Gastrocnemius medialis (tissue), 4 donors: Measurements from ENCODE around the gene PRICKLE2. TPM values are rescaled to one million over a fixed set of nuclear protein-coding genes. Genes with fewer than 3 reads are reported as not detected.

Source experiments
- ATAC-seq, 2 donors: fragments of 150-250 bp; one replicate each; pipeline ENCODE4 v1.9.1; 2016
- DNase-seq, 2 donors: peaks; one replicate each; pipeline ENCODE4 v3.0.0-alpha.2; 2019
- H3K27ac ChIP-seq, 4 donors: fragments of 200-600 bp; sonication (generic); 1 replicate in 1 of 4; 2 replicates in 3 of 4; pipeline ENCODE4 v1.5.1; 2016 to 2018; ENCODE audit warnings: mild to moderate bottlenecking in 2 of 4, moderate library complexity in 1 of 4
- H3K27me3 ChIP-seq, 3 donors: fragments of 200-600 bp; sonication (generic) in 2 of 3; 1 replicate in 1 of 3; 2 replicates in 2 of 3; pipeline versions ENCODE4 v1.5.1 to v1.6.0; 2016 to 2019; ENCODE audit warnings: mild to moderate bottlenecking in 1 of 3, moderate library complexity in 1 of 3
- H3K36me3 ChIP-seq, 2 donors: fragments of 200-600 bp; sonication (generic) in 1 of 2; one replicate each; pipeline ENCODE4 v1.5.1; 2017 to 2018
- H3K4me1 ChIP-seq, 2 donors: fragments of 200-600 bp; sonication (generic) in 1 of 2; one replicate each; pipeline ENCODE4 v1.5.1; 2016 to 2017; ENCODE audit warnings: mild to moderate bottlenecking in 2 of 2
- H3K4me3 ChIP-seq, 4 donors: fragments of 200-600 bp; sonication (generic) in 3 of 4; 1 replicate in 1 of 4; 2 replicates in 3 of 4; pipeline ENCODE4 v1.5.1; 2016 to 2019; ENCODE audit warnings: mild to moderate bottlenecking in 2 of 4
- H3K9me3 ChIP-seq, 3 donors: fragments of 200-600 bp; sonication (generic) in 2 of 3; 1 replicate in 1 of 3; 2 replicates in 2 of 3; pipeline ENCODE4 v1.5.1; 2016 to 2019
- POLR2A ChIP-seq, 2 donors: fragments of 450-650 bp; IDR thresholded peaks; one replicate each; pipeline ENCODE4 v1.6.1; 2017; ENCODE audit warnings: antibody characterized with exemption in 2 of 2, mild to moderate bottlenecking in 2 of 2, moderate library complexity in 2 of 2
- in situ Hi-C, 4 donors: fragments of 200-750 bp; cut with MboI; loops; one replicate each; pipeline versions ENCODE4 v1.15.0 to v1.8.0; 2017; ENCODE audit warnings: low sequenced_read_pairs in 4 of 4
- intact Hi-C: fragments of 100-400 bp; cut with DNase I; formaldehyde crosslinking; loops from one replicate; pipeline ENCODE4 v1.15.1; 2023; ENCODE audit warnings: low total_unique reads
- total RNA-seq, 4 donors: library from RNA; depleted of rRNA; stranded (reverse); fragments of >200 nt; gene quantifications; one replicate each; pipeline versions ENCODE4 v1.1.0 to v1.2.3, GENCODE V29; 2016
- TF ChIP-seq, protein P1 (sequence below), 5 experiments: fragments of 450-650 bp in 3 of 5; fragments of 200-600 bp in 2 of 5; sonication (generic) in 2 of 5; IDR thresholded peaks in 4 of 5; conservative IDR thresholded peaks in 1 of 5; 1 replicate in 4 of 5; 2 replicates in 1 of 5; pipeline ENCODE4 v1.5.1; 2016 to 2019; ENCODE audit warnings: antibody characterized with exemption in 5 of 5, mild to moderate bottlenecking in 3 of 5, moderate library complexity in 3 of 5

PRICKLE2 gene
- total RNA-seq, 4 donors from 2014 or later, result 3.6 to 6.7 (median 4.6) TPM

DNA sequence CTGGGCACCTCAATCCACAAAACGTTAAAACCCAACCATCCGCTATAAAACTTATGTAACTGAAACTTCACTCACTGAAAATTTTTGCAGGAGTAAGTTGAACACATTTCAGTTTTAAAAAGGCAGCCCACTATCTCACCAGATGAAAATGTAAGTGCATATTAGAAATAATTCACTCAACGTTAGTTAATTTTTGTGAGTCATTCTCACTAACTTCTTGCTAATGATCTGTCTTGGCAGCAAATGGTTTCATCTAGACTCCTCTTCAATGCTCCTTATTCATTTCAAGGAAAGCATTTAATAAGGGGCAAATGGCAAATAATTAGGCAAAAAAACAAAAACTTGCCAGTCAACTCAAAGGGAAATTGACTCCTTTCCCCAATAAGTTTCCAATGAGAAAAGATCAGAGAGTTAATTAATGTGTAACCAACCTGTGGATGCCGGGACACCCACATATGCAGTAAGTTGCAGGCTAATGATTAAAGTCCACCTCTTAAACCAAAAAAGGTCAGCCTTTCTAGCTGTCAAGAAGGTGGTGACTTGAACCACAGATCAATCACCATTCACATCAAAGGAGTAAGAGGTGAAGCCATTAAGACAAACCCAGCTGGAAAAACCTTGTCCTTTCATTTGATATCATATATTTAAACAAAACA, 22.9 kb upstream of the PRICKLE2 start:
- DNase-seq, result no peak
- H3K4me3 ChIP-seq, result no peak overlapping the region
- H3K4me1 ChIP-seq, result no peaks in the 10 kb centered on the region
- no peak overlapping the region for H3K27ac ChIP-seq
- intact Hi-C loops (no loop called here), in situ Hi-C loops (no loop called here)
- no peaks in the 10 kb centered on the region for H3K9me3 ChIP-seq
- ATAC-seq, result no peak
- no peaks in the 10 kb centered on the region for H3K36me3 ChIP-seq
- TF ChIP-seq, protein P1, sequence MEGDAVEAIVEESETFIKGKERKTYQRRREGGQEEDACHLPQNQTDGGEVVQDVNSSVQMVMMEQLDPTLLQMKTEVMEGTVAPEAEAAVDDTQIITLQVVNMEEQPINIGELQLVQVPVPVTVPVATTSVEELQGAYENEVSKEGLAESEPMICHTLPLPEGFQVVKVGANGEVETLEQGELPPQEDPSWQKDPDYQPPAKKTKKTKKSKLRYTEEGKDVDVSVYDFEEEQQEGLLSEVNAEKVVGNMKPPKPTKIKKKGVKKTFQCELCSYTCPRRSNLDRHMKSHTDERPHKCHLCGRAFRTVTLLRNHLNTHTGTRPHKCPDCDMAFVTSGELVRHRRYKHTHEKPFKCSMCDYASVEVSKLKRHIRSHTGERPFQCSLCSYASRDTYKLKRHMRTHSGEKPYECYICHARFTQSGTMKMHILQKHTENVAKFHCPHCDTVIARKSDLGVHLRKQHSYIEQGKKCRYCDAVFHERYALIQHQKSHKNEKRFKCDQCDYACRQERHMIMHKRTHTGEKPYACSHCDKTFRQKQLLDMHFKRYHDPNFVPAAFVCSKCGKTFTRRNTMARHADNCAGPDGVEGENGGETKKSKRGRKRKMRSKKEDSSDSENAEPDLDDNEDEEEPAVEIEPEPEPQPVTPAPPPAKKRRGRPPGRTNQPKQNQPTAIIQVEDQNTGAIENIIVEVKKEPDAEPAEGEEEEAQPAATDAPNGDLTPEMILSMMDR (IDR thresholded peaks at IDR 0.05 in 4 of 5, conservative IDR thresholded peaks at IDR 0.05 in 1 of 5), result no peak
- TF ChIP-seq POLR2A (IDR thresholded peaks at IDR 0.05), result no peak
- no peaks in the 10 kb centered on the region for H3K27me3 ChIP-seq

DNA sequence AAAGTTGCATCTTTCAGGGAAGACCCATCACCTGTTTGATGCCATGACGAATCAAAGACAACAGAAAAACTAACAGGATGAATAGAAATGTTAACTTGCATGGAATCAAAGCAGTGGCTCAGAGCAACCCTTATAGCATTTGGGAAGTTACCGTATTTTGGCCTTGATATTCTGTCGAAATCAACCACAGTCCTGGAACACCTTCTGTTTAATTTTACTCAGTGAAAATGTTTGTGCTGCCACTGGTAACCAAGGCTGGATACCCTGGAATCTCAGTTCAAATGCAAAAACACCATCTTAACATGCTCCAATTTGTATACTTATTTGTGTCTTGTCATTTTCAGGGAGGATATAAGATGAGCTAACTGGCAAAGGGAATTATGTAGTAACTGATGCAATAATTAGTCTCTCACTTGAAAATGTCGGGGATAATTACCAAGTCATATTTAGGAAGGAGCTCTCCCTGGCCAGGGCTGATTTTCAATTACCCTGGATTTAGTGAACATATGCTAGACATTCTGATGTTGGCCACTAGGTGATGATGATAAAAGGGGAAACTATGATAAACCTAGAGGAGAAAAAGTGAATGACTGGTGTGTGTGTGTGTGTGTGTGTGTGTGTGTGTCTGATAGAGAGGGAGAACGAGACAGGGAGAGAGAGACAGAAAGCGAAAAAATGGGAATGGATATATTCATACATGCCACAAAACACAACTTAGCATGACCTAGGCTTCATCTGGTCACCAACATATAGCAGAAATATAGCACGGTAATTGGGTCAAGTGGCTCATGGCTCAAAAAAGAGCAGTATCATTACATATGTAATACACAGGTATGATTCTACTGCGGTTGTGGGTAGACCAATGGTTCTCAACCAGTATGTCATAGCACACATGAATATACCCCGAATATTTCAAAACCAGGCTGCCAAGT, 19.0 kb upstream of the PRICKLE2 start:
- no peak for DNase-seq
- Histone ChIP-seq H3K4me3 (no peak overlapping the region), H3K36me3 (no peaks in the 10 kb centered on the region), H3K4me1 (no peaks in the 10 kb centered on the region), H3K9me3 (no peaks in the 10 kb centered on the region), H3K27ac (no peak overlapping the region), H3K27me3 (no peaks in the 10 kb centered on the region)
- intact Hi-C loops, result no loop called here
- in situ Hi-C loops, result no loop called here
- TF ChIP-seq, protein P1 (IDR thresholded peaks at IDR 0.05 in 4 of 5, conservative IDR thresholded peaks at IDR 0.05 in 1 of 5), result no peak
- TF ChIP-seq POLR2A (IDR thresholded peaks at IDR 0.05), result no peak
- no peak for ATAC-seq

DNA sequence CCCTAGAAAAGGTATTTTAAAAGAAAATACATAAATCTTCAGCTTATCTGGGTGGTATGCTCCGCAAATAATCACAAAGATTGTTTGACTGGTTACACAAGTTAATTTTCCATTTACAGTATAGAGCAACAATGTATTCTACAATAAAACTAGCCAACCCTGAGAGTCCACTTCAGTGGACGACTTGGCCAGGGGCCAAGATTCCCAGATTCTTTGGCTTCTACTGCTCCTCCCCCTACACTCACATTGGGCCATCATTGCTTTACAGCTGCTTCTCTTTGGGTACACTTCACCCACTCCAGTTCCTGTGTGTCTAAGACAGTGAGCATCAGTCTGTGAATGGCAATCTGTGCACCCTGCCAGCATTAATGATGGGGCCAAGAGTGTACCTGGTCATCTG, 17.2 kb upstream of the PRICKLE2 start:
- H3K27me3 ChIP-seq, result no peaks in the 10 kb centered on the region
- no peak for DNase-seq
- intact Hi-C loops (no loop called here), in situ Hi-C loops (no loop called here)
- H3K4me3 ChIP-seq, result no peak overlapping the region
- H3K4me1 ChIP-seq, result no peaks in the 10 kb centered on the region
- no peak for ATAC-seq
- TF ChIP-seq, protein P1 (IDR thresholded peaks at IDR 0.05 in 4 of 5, conservative IDR thresholded peaks at IDR 0.05 in 1 of 5), result no peak
- TF ChIP-seq POLR2A (IDR thresholded peaks at IDR 0.05), result no peak
- H3K36me3 ChIP-seq, result no peaks in the 10 kb centered on the region
- H3K9me3 ChIP-seq, result no peaks in the 10 kb centered on the region
- H3K27ac ChIP-seq, result no peak overlapping the region

DNA sequence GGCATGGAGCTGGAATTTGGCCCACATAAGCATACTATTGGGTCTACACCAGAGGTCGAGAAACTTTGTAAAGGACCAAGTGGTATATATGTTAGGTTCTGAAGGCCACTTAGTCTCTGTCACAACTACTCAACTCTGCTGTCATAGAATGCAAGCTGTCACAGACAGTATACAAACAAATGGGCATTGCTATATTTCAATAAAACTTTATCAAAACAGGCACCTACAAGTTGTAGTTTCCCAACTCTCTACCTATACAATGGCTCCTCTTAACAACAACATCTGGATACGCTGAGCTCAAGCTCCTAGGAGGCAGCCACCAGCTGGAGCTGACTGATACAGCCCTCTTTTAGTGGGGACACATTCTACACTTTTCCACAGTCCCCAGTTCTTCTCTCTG, 15.7 kb upstream of the PRICKLE2 start:
- H3K27ac ChIP-seq, result no peak overlapping the region
- H3K4me3 ChIP-seq, result no peak overlapping the region
- H3K9me3 ChIP-seq, result no peaks in the 10 kb centered on the region
- in situ Hi-C loops (no loop called here), intact Hi-C loops (no loop called here)
- H3K4me1 ChIP-seq, result no peaks in the 10 kb centered on the region
- ATAC-seq (no peak), DNase-seq (no peak)
- no peaks in the 10 kb centered on the region for H3K36me3 ChIP-seq
- TF ChIP-seq, protein P1 (IDR thresholded peaks at IDR 0.05 in 4 of 5, conservative IDR thresholded peaks at IDR 0.05 in 1 of 5), result no peak
- no peak for TF ChIP-seq POLR2A (IDR thresholded peaks at IDR 0.05)
- no peaks in the 10 kb centered on the region for H3K27me3 ChIP-seq
